GM18909 (cell line): Measurements from ENCODE around the gene WDR49.
"Not testable (repeated sequence)": the region's sequence is repeated elsewhere in the genome, so short reads cannot be mapped to it uniquely, and the experiment has no call there.

Experiments used
- ATAC-seq: cut with Tn5 transposase; IDR thresholded peaks from one replicate; pipeline ENCODE4 v1.9.1; 2021; ENCODE audit warnings: mild to moderate bottlenecking; ENCODE audit not compliant: unreplicated experiment, poor library complexity

Gene WDR49

GRCh38 chr3:167626490-167626889, 27.3 kb downstream of the WDR49 start:
- ATAC-seq: no peak

DNA sequence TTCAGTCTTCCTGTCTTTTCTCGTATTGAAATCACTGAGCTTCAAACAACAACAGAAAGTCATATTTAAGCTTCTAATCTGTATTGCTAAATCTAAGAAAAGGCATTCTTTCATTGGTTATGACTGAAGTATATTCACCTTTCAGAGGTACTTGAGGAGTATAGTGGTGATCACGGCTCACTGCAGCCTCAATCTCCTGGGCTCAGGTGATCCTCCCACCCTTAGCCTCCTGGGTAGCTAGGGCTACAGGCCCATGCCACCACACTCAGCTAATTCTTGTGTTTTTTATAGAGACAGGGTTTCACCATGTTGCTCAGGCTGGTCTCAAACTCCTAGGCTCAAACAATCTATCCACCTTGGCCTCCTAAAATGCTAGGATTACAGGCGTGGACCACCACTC, 38.7 kb downstream of the WDR49 start:
- no peak for ATAC-seq

DNA sequence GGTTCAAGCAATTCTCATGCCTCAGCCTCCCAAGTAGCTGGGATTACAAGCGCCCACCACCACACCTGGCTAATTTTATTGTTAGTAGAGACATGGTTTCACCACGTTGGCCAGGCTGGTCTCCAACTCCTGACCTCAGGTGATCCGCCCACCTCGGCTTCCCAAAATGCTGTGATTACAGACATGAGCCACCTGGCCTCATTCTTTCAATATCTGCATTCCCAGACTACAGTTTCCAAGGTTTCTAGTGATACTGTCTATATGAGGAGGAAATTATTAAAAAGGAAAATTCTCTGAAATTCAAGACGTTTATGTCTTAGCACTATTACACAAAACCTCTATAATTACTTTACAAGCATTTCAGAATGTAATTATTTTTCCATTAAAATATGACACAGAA, 39.5 kb downstream of the WDR49 start:
- ATAC-seq: not testable (repeated sequence)

- ATAC-seq: no peak
These were observed 42.0 kb downstream of the WDR49 start for GRCh38 chr3:167611718-167612117.

GRCh38 chr3:167609156-167609555, 44.6 kb downstream of the WDR49 start:
- no peak for ATAC-seq

GRCh38 chr3:167606836-167607235, 46.9 kb downstream of the WDR49 start:
- no peak for ATAC-seq

- ATAC-seq: no peak
These were observed 47.9 kb downstream of the WDR49 start for GRCh38 chr3:167605871-167606270.

DNA sequence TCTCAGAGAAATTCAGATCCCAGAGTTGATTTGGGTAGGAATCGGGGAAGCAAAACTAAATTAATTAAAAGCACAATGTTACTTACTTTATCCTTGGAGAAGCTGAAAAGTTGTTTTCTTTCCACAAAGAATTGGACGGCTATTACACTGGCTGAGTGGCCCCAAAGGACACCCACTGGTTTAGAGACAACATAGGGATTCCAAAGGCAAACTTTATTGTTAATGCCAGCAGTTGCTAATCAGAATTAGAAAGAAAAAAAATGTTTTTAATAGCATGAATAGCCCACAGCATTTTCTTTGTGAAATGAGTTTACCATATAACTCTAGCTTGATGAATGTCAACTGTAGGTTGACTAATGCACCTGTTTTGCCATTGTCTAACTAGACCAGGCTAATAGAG, 51.7 kb downstream of the WDR49 start:
- ATAC-seq: no peak

DNA sequence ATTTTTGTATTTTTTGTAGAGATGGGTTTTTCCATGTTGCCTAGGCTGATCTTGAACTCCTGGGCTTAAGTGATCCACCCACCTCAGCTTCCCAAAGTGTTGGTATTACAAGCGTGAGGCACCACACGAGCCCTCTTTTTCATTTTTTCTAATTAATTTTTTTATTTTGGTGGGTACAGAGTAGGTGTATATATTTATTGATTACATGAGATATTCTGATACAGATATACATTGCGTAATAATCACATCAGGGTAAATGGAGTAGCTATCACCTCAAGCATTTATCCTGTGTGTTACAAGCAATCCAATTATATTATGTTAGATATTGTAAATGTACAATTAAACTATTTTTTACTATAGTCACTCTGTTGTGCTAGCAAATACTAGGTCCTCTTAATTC, 66.1 kb downstream of the WDR49 start:
- ATAC-seq: no peak

- no peak for ATAC-seq
These were observed 78.6 kb downstream of the WDR49 start for GRCh38 chr3:167575000-167575600.

- no peak for ATAC-seq
These were observed 80.8 kb downstream of the WDR49 start for GRCh38 chr3:167572991-167573390.

- ATAC-seq: no peak
These were observed 85.1 kb downstream of the WDR49 start for GRCh38 chr3:167568634-167569033.

DNA sequence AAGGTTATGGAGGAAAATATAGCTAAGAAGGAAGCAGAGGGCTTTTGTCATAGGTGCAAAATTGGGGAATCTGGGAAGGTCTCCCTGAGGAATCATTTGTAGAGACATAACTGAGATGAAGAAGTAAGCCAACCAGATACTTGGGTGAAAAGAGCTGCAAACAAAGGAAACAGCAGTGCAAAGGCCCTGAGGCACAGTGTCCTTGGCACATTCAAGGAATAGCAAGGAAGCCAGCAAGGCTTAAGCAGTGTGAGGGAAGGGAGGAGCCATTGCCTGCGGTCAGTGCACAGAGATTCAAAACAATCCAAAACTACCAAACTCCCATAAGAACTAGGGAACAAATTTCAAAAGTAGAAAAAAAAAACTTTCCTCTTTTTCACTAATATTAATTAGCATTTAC, 88.3 kb downstream of the WDR49 start:
- no peak for ATAC-seq

GRCh38 chr3:167564612-167565011, 89.1 kb downstream of the WDR49 start:
- no peak for ATAC-seq

DNA sequence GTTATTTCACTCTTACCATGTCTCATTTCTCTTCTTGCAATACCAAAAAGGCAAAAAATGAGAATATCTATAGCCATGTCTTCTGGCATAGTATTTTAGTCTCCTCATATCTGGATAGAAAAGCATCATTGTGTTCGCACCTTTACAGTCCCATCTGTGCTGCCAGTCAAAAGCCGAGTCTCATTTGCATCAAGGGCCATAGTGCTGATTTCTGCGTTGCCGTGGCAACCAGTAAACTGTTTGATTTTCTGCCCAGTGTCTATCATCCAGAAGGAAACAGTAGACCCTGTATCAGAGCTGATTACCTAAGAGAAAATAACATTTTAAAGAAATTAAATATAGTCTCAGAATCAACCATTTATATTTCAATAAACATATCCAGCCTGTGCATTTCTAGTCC, 93.8 kb downstream of the WDR49 start:
- no peak for ATAC-seq

GRCh38 chr3:167554898-167555297, 98.8 kb downstream of the WDR49 start:
- ATAC-seq: no peak

DNA sequence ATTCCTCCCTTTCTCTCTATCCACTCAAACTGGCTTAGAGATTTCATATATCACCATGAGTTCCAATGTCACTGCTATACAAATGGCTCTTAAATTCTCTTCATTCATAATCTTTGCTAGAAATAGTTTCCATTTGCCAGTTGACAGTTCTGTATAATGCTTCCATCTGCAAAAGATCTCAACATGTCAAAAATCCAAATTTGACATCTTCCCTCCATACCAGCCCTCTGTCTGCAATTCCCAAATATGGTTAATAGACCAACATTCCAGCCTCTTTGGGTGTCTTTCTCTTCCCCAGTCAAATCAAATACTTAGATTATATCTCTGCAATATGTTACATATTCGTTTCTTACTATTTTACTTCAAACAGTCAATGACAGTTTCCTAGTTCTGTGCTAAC, 115.7 kb downstream of the WDR49 start:
- ATAC-seq: no peak

DNA sequence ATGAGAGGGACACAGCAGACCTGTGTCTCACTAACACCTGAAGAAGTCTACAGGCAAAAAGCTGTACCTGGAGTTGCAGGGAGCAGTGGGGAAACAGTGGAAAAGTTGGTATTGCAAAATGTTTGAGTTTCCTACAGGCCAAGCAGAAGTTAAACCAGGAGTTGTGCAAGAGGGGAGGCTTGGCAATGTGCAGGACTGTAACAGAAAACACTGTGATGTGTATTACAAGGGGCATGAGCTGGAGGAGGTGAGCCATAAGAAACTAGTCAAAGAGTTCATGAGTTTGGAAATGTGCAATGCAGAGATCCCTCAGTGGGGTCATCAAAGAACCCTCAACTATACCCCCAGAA, 132.8 kb downstream of the WDR49 start:
- ATAC-seq: no peak

- no peak for ATAC-seq
These were observed 133.3 kb downstream of the WDR49 start for GRCh38 chr3:167520266-167521005.

GRCh38 chr3:167507954-167508353, 145.8 kb downstream of the WDR49 start:
- no peak for ATAC-seq

- no peak for ATAC-seq
These were observed 151.3 kb downstream of the WDR49 start for GRCh38 chr3:167502401-167502800.

GRCh38 chr3:167501941-167502340, 151.8 kb downstream of the WDR49 start:
- ATAC-seq: no peak
